ENCODE results near the gene MYOZ1.
"Not testable (repeated sequence)": the region's sequence is repeated elsewhere in the genome, so short reads cannot be mapped to it uniquely, and the experiment has no call there.

The MYOZ1 gene

GRCh38 chr10:73662705-73663104, 21.4 kb upstream of the MYOZ1 start:
- DNase-seq; H3K9me3 ChIP-seq (ENCODE audit: control insufficient read depth, low read length); H3K36me3 ChIP-seq (ENCODE audit: control insufficient read depth, insufficient read depth, low read length); H3K27me3 ChIP-seq (replicated peaks; ENCODE audit: control insufficient read depth, insufficient read depth, low read length, poor library complexity, severe bottlenecking); H3K27ac ChIP-seq (ENCODE audit: insufficient read depth, low read length, poor library complexity, severe bottlenecking); H3K4me3 ChIP-seq (ENCODE audit: insufficient read depth, low read depth, low read length, poor library complexity, severe bottlenecking); H3K4me1 ChIP-seq (ENCODE audit: control insufficient read depth, insufficient read depth, low read length, poor library complexity, severe bottlenecking): not testable (repeated sequence)

GRCh38 chr10:73655990-73656298, 14.7 kb upstream of the MYOZ1 start, which contains the start of gene SYNPO2L:
SYNPO2L (minus strand) TSS chr10:73656029; CDS start chr10:73655922, 107 bp downstream.
- Histone ChIP-seq H3K4me1 (ENCODE audit: control insufficient read depth, insufficient read depth, low read length, poor library complexity, severe bottlenecking) (no peaks in the 10 kb centered on the region), H3K36me3 (ENCODE audit: control insufficient read depth, insufficient read depth, low read length) (no peaks in the 10 kb centered on the region), H3K9me3 (ENCODE audit: control insufficient read depth, low read length) (no peaks in the 10 kb centered on the region), H3K27me3 (replicated peaks; ENCODE audit: control insufficient read depth, insufficient read depth, low read length, poor library complexity, severe bottlenecking) (no peaks in the 10 kb centered on the region), H3K4me3 (ENCODE audit: insufficient read depth, low read depth, low read length, poor library complexity, severe bottlenecking) (no peak within 1 kb of the TSS), H3K27ac (ENCODE audit: insufficient read depth, low read length, poor library complexity, severe bottlenecking) (no peak within 1 kb of the TSS)
- no peak for DNase-seq

GRCh38 chr10:73655257-73655989, 14.1 kb upstream of the MYOZ1 start:
- DNase-seq, result no peak
- Histone ChIP-seq H3K27ac (ENCODE audit: insufficient read depth, low read length, poor library complexity, severe bottlenecking) (no peak overlapping the region), H3K27me3 (replicated peaks; ENCODE audit: control insufficient read depth, insufficient read depth, low read length, poor library complexity, severe bottlenecking) (no peaks in the 10 kb centered on the region), H3K9me3 (ENCODE audit: control insufficient read depth, low read length) (no peaks in the 10 kb centered on the region), H3K4me3 (ENCODE audit: insufficient read depth, low read depth, low read length, poor library complexity, severe bottlenecking) (no peak overlapping the region), H3K4me1 (ENCODE audit: control insufficient read depth, insufficient read depth, low read length, poor library complexity, severe bottlenecking) (no peaks in the 10 kb centered on the region), H3K36me3 (ENCODE audit: control insufficient read depth, insufficient read depth, low read length) (no peaks in the 10 kb centered on the region)

GRCh38 chr10:73653701-73654100, 12.4 kb upstream of the MYOZ1 start:
- DNase-seq, result no peak
- Histone ChIP-seq H3K9me3 (ENCODE audit: control insufficient read depth, low read length) (no peaks in the 10 kb centered on the region), H3K4me1 (ENCODE audit: control insufficient read depth, insufficient read depth, low read length, poor library complexity, severe bottlenecking) (no peaks in the 10 kb centered on the region), H3K4me3 (ENCODE audit: insufficient read depth, low read depth, low read length, poor library complexity, severe bottlenecking) (no peak overlapping the region), H3K27me3 (replicated peaks; ENCODE audit: control insufficient read depth, insufficient read depth, low read length, poor library complexity, severe bottlenecking) (no peaks in the 10 kb centered on the region), H3K27ac (ENCODE audit: insufficient read depth, low read length, poor library complexity, severe bottlenecking) (no peak overlapping the region), H3K36me3 (ENCODE audit: control insufficient read depth, insufficient read depth, low read length) (no peaks in the 10 kb centered on the region)

GRCh38 chr10:73653195-73653594, 11.9 kb upstream of the MYOZ1 start:
- Histone ChIP-seq H3K36me3 (ENCODE audit: control insufficient read depth, insufficient read depth, low read length) (no peaks in the 10 kb centered on the region), H3K27me3 (replicated peaks; ENCODE audit: control insufficient read depth, insufficient read depth, low read length, poor library complexity, severe bottlenecking) (no peaks in the 10 kb centered on the region), H3K9me3 (ENCODE audit: control insufficient read depth, low read length) (no peaks in the 10 kb centered on the region), H3K27ac (ENCODE audit: insufficient read depth, low read length, poor library complexity, severe bottlenecking) (no peak overlapping the region), H3K4me1 (ENCODE audit: control insufficient read depth, insufficient read depth, low read length, poor library complexity, severe bottlenecking) (no peaks in the 10 kb centered on the region), H3K4me3 (ENCODE audit: insufficient read depth, low read depth, low read length, poor library complexity, severe bottlenecking) (no peak overlapping the region)
- no peak for DNase-seq

GRCh38 chr10:73650537-73651331, 9.5 kb upstream of the MYOZ1 start:
- no peaks in the 10 kb centered on the region for H3K4me1 ChIP-seq (ENCODE audit: control insufficient read depth, insufficient read depth, low read length, poor library complexity, severe bottlenecking)
- H3K36me3 ChIP-seq (ENCODE audit: control insufficient read depth, insufficient read depth, low read length), result no peaks in the 10 kb centered on the region
- no peak overlapping the region for H3K27ac ChIP-seq (ENCODE audit: insufficient read depth, low read length, poor library complexity, severe bottlenecking)
- no peaks in the 10 kb centered on the region for H3K9me3 ChIP-seq (ENCODE audit: control insufficient read depth, low read length)
- no peak for DNase-seq
- no peak overlapping the region for H3K4me3 ChIP-seq (ENCODE audit: insufficient read depth, low read depth, low read length, poor library complexity, severe bottlenecking)
- no peaks in the 10 kb centered on the region for H3K27me3 ChIP-seq (replicated peaks; ENCODE audit: control insufficient read depth, insufficient read depth, low read length, poor library complexity, severe bottlenecking)

- DNase-seq, result no peak
- Histone ChIP-seq H3K4me3 (ENCODE audit: insufficient read depth, low read depth, low read length, poor library complexity, severe bottlenecking) (no peak overlapping the region), H3K9me3 (ENCODE audit: control insufficient read depth, low read length) (no peaks in the 10 kb centered on the region), H3K27me3 (replicated peaks; ENCODE audit: control insufficient read depth, insufficient read depth, low read length, poor library complexity, severe bottlenecking) (no peaks in the 10 kb centered on the region), H3K4me1 (ENCODE audit: control insufficient read depth, insufficient read depth, low read length, poor library complexity, severe bottlenecking) (no peaks in the 10 kb centered on the region), H3K36me3 (ENCODE audit: control insufficient read depth, insufficient read depth, low read length) (no peaks in the 10 kb centered on the region), H3K27ac (ENCODE audit: insufficient read depth, low read length, poor library complexity, severe bottlenecking) (no peak overlapping the region)
These were observed 8.7 kb upstream of the MYOZ1 start for GRCh38 chr10:73649876-73650536.

- H3K27ac ChIP-seq (ENCODE audit: insufficient read depth, low read length, poor library complexity, severe bottlenecking), result no peak overlapping the region
- no peaks in the 10 kb centered on the region for H3K36me3 ChIP-seq (ENCODE audit: control insufficient read depth, insufficient read depth, low read length)
- no peak overlapping the region for H3K4me3 ChIP-seq (ENCODE audit: insufficient read depth, low read depth, low read length, poor library complexity, severe bottlenecking)
- no peak for DNase-seq
- no peaks in the 10 kb centered on the region for H3K4me1 ChIP-seq (ENCODE audit: control insufficient read depth, insufficient read depth, low read length, poor library complexity, severe bottlenecking)
- H3K27me3 ChIP-seq (replicated peaks; ENCODE audit: control insufficient read depth, insufficient read depth, low read length, poor library complexity, severe bottlenecking), result no peaks in the 10 kb centered on the region
- H3K9me3 ChIP-seq (ENCODE audit: control insufficient read depth, low read length), result no peaks in the 10 kb centered on the region
These were observed 7.9 kb upstream of the MYOZ1 start for GRCh38 chr10:73648975-73649829.

GRCh38 chr10:73647875-73648651, 6.8 kb upstream of the MYOZ1 start:
- Histone ChIP-seq H3K4me1 (ENCODE audit: control insufficient read depth, insufficient read depth, low read length, poor library complexity, severe bottlenecking) (no peaks in the 10 kb centered on the region), H3K9me3 (ENCODE audit: control insufficient read depth, low read length) (no peaks in the 10 kb centered on the region), H3K36me3 (ENCODE audit: control insufficient read depth, insufficient read depth, low read length) (no peaks in the 10 kb centered on the region), H3K27ac (ENCODE audit: insufficient read depth, low read length, poor library complexity, severe bottlenecking) (no peak overlapping the region), H3K27me3 (replicated peaks; ENCODE audit: control insufficient read depth, insufficient read depth, low read length, poor library complexity, severe bottlenecking) (no peaks in the 10 kb centered on the region), H3K4me3 (ENCODE audit: insufficient read depth, low read depth, low read length, poor library complexity, severe bottlenecking) (peak overlapping the region; percentile 55)
- no peak for DNase-seq

All from effector memory CD4-positive, alpha-beta T cell (primary cell).